GM12878 (cell line): ENCODE data around the gene KHDRBS2. TPM values are rescaled to one million over a fixed set of nuclear protein-coding genes. Genes with fewer than 3 reads are reported as not detected.

Experiments used
- ATAC-seq: fragments of 200-7000 bp; cut with Tn5 transposase; 3 replicates; pipeline ENCODE4 v1.9.1; 2020; ENCODE audit warnings: mild to moderate bottlenecking, moderate library complexity
- BruUV-seq: library from RNA; stranded (reverse); fragments of 400-500 nt; replicated peaks from 2 replicates; lab custom pipeline; 2021; lab: Mats Ljungman, UMichigan
- CTCF ChIA-PET: fragments of 300-600 bp; sonication (Branson Sonifier 250); formaldehyde crosslinking; extraction: SDS; loops from one replicate; lab custom pipeline; 2021; ENCODE audit warnings: inconsistent platforms; lab: Yijun Ruan, JAX
- POLR2A ChIA-PET: fragments of 350-600 bp; formaldehyde crosslinking; extraction: SDS; loops from one replicate; lab custom pipeline; 2021; ENCODE audit warnings: inconsistent platforms; lab: Charles Lee
- RAD21 ChIA-PET: fragments of 300-600 bp; sonication (Branson Sonifier 250); formaldehyde crosslinking; loops from one replicate; lab custom pipeline; 2023; ENCODE audit warnings: antibody characterized with exemption; ENCODE audit not compliant: unreplicated experiment; lab: Charles Lee
- SMC1A ChIA-PET: fragments of 300-600 bp; sonication (Branson Sonifier 250); formaldehyde crosslinking; loops from one replicate; lab custom pipeline; 2023; ENCODE audit not compliant: unreplicated experiment, uncharacterized antibody; lab: Charles Lee
- DNase-seq: peaks from one replicate; pipeline ENCODE4 v3.0.0-alpha.2; 2011; ENCODE audit warnings: low read depth, low spot score
- FAIRE-seq: peaks from 3 replicates; lab custom pipeline; 2011; peaks lifted over from hg19 to GRCh38; lab: Jason Lieb, UNC
- H2AFZ ChIP-seq: 2 replicates; pipeline ENCODE4 v1.6.0; 2011; ENCODE audit warnings: low read depth, low read length, control low read depth; ENCODE audit not compliant: control insufficient read depth
- H3K27ac ChIP-seq: 2 replicates; pipeline ENCODE4 v1.5.1; 2011; ENCODE audit warnings: control low read depth; ENCODE audit not compliant: control insufficient read depth, insufficient read depth
- H3K27me3 ChIP-seq, 2 experiments: replicated peaks in 1 of 2; 2 replicates each; pipeline versions ENCODE4 v1.6.0 to v1.6.1; 2011; ENCODE audit warnings: low read length in 1 of 2; ENCODE audit not compliant: control insufficient read depth in 2 of 2, insufficient read depth in 2 of 2
- H3K36me3 ChIP-seq, 2 experiments: 2 replicates each; pipeline ENCODE4 v1.5.1; 2011; ENCODE audit warnings: low read length in 1 of 2; ENCODE audit not compliant: control insufficient read depth in 2 of 2, insufficient read depth in 2 of 2
- H3K4me1 ChIP-seq: 2 replicates; pipeline ENCODE4 v1.6.1; 2011; ENCODE audit warnings: mild to moderate bottlenecking, low read length, moderate library complexity, mixed read lengths; ENCODE audit not compliant: control insufficient read depth, insufficient read depth
- H3K4me2 ChIP-seq: 2 replicates; pipeline ENCODE4 v1.6.0; 2011; ENCODE audit warnings: control low read depth; ENCODE audit not compliant: control insufficient read depth, insufficient read depth
- H3K4me3 ChIP-seq: fragments of 200-600 bp; sonication (generic); 2 replicates; pipeline ENCODE4 v1.5.1; 2016
- H3K79me2 ChIP-seq: 2 replicates; pipeline ENCODE4 v1.6.0; 2011; ENCODE audit warnings: low read length; ENCODE audit not compliant: control insufficient read depth, insufficient read depth
- H3K9ac ChIP-seq: 2 replicates; pipeline ENCODE4 v1.8.0; 2011; ENCODE audit warnings: low read length, control low read depth, mixed read lengths; ENCODE audit not compliant: control insufficient read depth, insufficient read depth
- H3K9me3 ChIP-seq: replicated peaks from 3 replicates; pipeline ENCODE4 v1.5.1; 2011; ENCODE audit warnings: mild to moderate bottlenecking, low read length; ENCODE audit not compliant: control insufficient read depth, insufficient read depth
- H4K20me1 ChIP-seq: 2 replicates; pipeline ENCODE4 v1.6.0; 2011; ENCODE audit not compliant: control insufficient read depth, insufficient read depth
- ASH2L ChIP-seq: fragments of 300-600, 200-600 bp; sonication (generic); IDR thresholded peaks from 2 replicates; pipeline ENCODE4 v1.6.1; 2017; ENCODE audit warnings: low read depth, mild to moderate bottlenecking, borderline replicate concordance
- ATF7 ChIP-seq: fragments of 450-650 bp; IDR thresholded peaks from 2 replicates; pipeline ENCODE4 v1.6.1; 2016; ENCODE audit warnings: low read depth, mild to moderate bottlenecking
- BCL11A ChIP-seq: IDR thresholded peaks from 2 replicates; pipeline ENCODE4 v1.6.1; 2011; ENCODE audit warnings: low read depth, low read length
- BRCA1 ChIP-seq: IDR thresholded peaks from 2 replicates; pipeline ENCODE4 v1.6.1; 2011; ENCODE audit warnings: low read depth, low read length, improper control_type of control experiment
- NFYA ChIP-seq: IDR thresholded peaks from 2 replicates; pipeline ENCODE4 v1.6.1; 2011; ENCODE audit warnings: low read depth, mild to moderate bottlenecking, low read length, improper control_type of control experiment, borderline replicate concordance
- NKRF ChIP-seq: fragments of 450-650 bp; conservative IDR thresholded peaks from 2 replicates; pipeline ENCODE4 v1.6.1; 2017; ENCODE audit warnings: mild to moderate bottlenecking, moderate library complexity
- PAX8 ChIP-seq: fragments of 450-650 bp; IDR thresholded peaks from 2 replicates; pipeline ENCODE4 v1.6.1; 2017; ENCODE audit warnings: mild to moderate bottlenecking, moderate library complexity
- PRDM15 ChIP-seq: fragments of 450-650 bp; formaldehyde crosslinking; IDR thresholded peaks from 2 replicates; pipeline ENCODE4 v1.4.0; 2020; ENCODE audit warnings: mild to moderate bottlenecking, moderate library complexity
- SIX5 ChIP-seq: IDR thresholded peaks from 2 replicates; pipeline ENCODE4 v1.6.1; 2011; ENCODE audit warnings: mild to moderate bottlenecking, low read depth, low read length, moderate library complexity; ENCODE audit not compliant: severe bottlenecking
- SRF ChIP-seq, 2 experiments: IDR thresholded peaks; 2 replicates each; pipeline ENCODE4 v1.6.1; 2011; ENCODE audit warnings: low read depth in 2 of 2, low read length in 2 of 2, mild to moderate bottlenecking in 1 of 2, moderate library complexity in 1 of 2
- TBL1XR1 ChIP-seq: IDR thresholded peaks from 2 replicates; pipeline ENCODE4 v1.6.1; 2012; ENCODE audit warnings: low read depth, low read length, improper control_type of control experiment
- TCF12 ChIP-seq: IDR thresholded peaks from 2 replicates; pipeline ENCODE4 v1.6.1; 2011; ENCODE audit warnings: low read depth, mild to moderate bottlenecking, low read length
- ZNF217 ChIP-seq: fragments of 450-650 bp; IDR thresholded peaks from 2 replicates; pipeline ENCODE4 v1.6.1; 2017; ENCODE audit warnings: antibody characterized with exemption, mild to moderate bottlenecking
- in situ Hi-C: fragments of 300-500 bp; cut with MboI; formaldehyde crosslinking; loops from 9 replicates; pipeline ENCODE4 v1.14.3; 2018; ENCODE audit warnings: mixed read lengths
- intact Hi-C: fragments of 100-400 bp; cut with micrococcal nuclease; formaldehyde crosslinking; loops from one replicate; pipeline ENCODE4 v1.14.2; 2022; ENCODE audit not compliant: unreplicated experiment
- polyA plus RNA-seq, 11 experiments: library from polyadenylated mRNA; depleted of rRNA in 4 of 11; unstranded in 6 of 11; stranded (reverse) in 5 of 11; fragments of >200 nt; fragmentation: Nextera tagmentation in 4 of 11; fragmentation: Illumina TruSeq in 1 of 11; extraction: Ambion mirVana in 4 of 11; extraction: Trizol in 1 of 11; gene quantifications; 1 replicate in 1 of 11; 2 replicates in 10 of 11; pipeline versions ENCODE4 v1.2.1 to v1.2.3, GENCODE V29; 2011 to 2016; ENCODE audit warnings: inconsistent platforms in 2 of 11, missing spikeins in 2 of 11, low read depth in 1 of 11
- total RNA-seq, 4 experiments: library from RNA; depleted of rRNA in 3 of 4; stranded (reverse); fragments of >200 nt in 3 of 4; fragmentation: Illumina TruSeq in 1 of 4; extraction: Trizol in 1 of 4; gene quantifications; 2 replicates each; pipeline versions ENCODE4 v1.2.1 to v1.2.3, GENCODE V29; 2013 to 2021

KHDRBS2 gene
- total and polyA plus RNA-seq, 10 of the 15 experiments (the other 5 are each of a cell fraction or from before 2014, with no cell fraction given) = 0.11 to 0.56 TPM; not detected in 8

DNA sequence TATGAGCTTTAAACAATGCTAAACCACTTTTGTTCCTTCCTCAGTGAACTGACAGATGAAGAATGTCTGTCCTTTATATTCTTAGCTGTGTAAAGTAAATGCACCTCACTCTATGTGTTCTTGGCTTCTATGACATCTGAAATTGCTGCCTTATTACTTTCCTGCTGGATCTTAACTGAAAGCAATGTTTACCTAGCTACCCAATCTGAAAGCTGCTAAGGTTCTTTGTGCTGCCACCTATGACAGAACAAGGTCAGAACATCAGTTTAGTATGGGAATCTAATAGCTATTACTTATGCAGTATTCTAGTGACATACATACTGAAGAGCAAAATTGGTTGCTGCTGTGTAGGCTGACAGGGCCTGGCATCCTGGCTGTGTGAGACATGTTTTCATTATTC is 444.1 kb downstream of the KHDRBS2 start:
- RAD21 ChIA-PET = no interaction called here
- no peaks in the 10 kb centered on the region for H3K79me2 ChIP-seq
- BruUV-seq = no TSS peak
- TF ChIP-seq TCF12 (no peak), PAX8 (no peak), TBL1XR1 (no peak), PRDM15 (CRISPR knock-in tag) (no peak), BRCA1 (no peak), BCL11A (no peak), SRF (IDR thresholded peaks at IDR 0.05; ENCODE audit: low read depth in 2 of 2, low read length in 2 of 2) (no peak), ATF7 (no peak), SIX5 (no peak), ZNF217 (no peak), NKRF (no peak), ASH2L (no peak), NFYA (no peak)
- TF ChIP-seq, all 136 proteins: peak for 0
- CTCF ChIA-PET = interaction anchor here (0.6 to 1.0 kb wide), 2 partner anchors 9 kb away, joined by 3 read pairs; no protein-coding TSS in a partner anchor
- no peak for ATAC-seq
- Histone ChIP-seq H3K27ac (no peak overlapping the region), H3K9me3 (no peaks in the 10 kb centered on the region), H3K4me1 (no peaks in the 10 kb centered on the region), H3K4me2 (no peak overlapping the region), H2AFZ (no peak overlapping the region), H3K4me3 (no peak overlapping the region), H3K9ac (no peak overlapping the region), H4K20me1 (no peaks in the 10 kb centered on the region), H3K36me3 (no peaks in the 10 kb centered on the region), H3K27me3 (no peaks in the 10 kb centered on the region)
- intact Hi-C loops = no loop called here
- no peak for FAIRE-seq
- POLR2A ChIA-PET = no interaction called here
- no peak for DNase-seq
- SMC1A ChIA-PET = no interaction called here
- in situ Hi-C loops = no loop called here
